ENCODE measurements around the gene SBNO1.

Gene SBNO1

GRCh38 chr12:123269896-123270213 is 94.8 kb downstream of the SBNO1 start:
- DNase-seq (ENCODE audit: low read depth), result no peak
- peak overlapping the region; percentile 82 for H3K4me3 ChIP-seq (ENCODE audit: low read depth, low read length)
- no peak for TF ChIP-seq CTCF (conservative IDR thresholded peaks at IDR 0.05; ENCODE audit: low read depth, low read length)

GRCh38 chr12:123269395-123269892 is 95.2 kb downstream of the SBNO1 start:
- H3K4me3 ChIP-seq (ENCODE audit: low read depth, low read length), result peak overlapping the region; percentile 82
- DNase-seq (ENCODE audit: low read depth), result peak; percentile 62
- peak; percentile 2 for TF ChIP-seq CTCF (conservative IDR thresholded peaks at IDR 0.05; ENCODE audit: low read depth, low read length)

- no peak for DNase-seq (ENCODE audit: low read depth)
- H3K4me3 ChIP-seq (ENCODE audit: low read depth, low read length), result peak overlapping the region; percentile 82
- no peak for TF ChIP-seq CTCF (conservative IDR thresholded peaks at IDR 0.05; ENCODE audit: low read depth, low read length)
Measured at GRCh38 chr12:123268850-123269249, 95.8 kb downstream of the SBNO1 start.

- no peak for DNase-seq (ENCODE audit: low read depth)
- H3K4me3 ChIP-seq (ENCODE audit: low read depth, low read length), result no peak overlapping the region
- no peak for TF ChIP-seq CTCF (conservative IDR thresholded peaks at IDR 0.05; ENCODE audit: low read depth, low read length)
Measured at GRCh38 chr12:123267991-123268843, 96.4 kb downstream of the SBNO1 start.

- no peak overlapping the region for H3K4me3 ChIP-seq (ENCODE audit: low read depth, low read length)
- no peak for TF ChIP-seq CTCF (conservative IDR thresholded peaks at IDR 0.05; ENCODE audit: low read depth, low read length)
- DNase-seq (ENCODE audit: low read depth), result no peak
Measured at GRCh38 chr12:123267335-123267920, 97.2 kb downstream of the SBNO1 start.

- H3K4me3 ChIP-seq (ENCODE audit: low read depth, low read length), result no peak overlapping the region
- TF ChIP-seq CTCF (conservative IDR thresholded peaks at IDR 0.05; ENCODE audit: low read depth, low read length), result no peak
- no peak for DNase-seq (ENCODE audit: low read depth)
Measured at GRCh38 chr12:123266679-123267277, 97.9 kb downstream of the SBNO1 start.
